GM21619 (cell line): ENCODE results near the gene CRTC3.

Source experiments
- ATAC-seq: cut with Tn5 transposase; IDR thresholded peaks from one replicate; pipeline ENCODE4 v1.9.1; 2021; ENCODE audit not compliant: unreplicated experiment

CRTC3 gene

GRCh38 chr15:90519688-90520087, 10.0 kb upstream of the CRTC3 start:
- no peak for ATAC-seq

DNA sequence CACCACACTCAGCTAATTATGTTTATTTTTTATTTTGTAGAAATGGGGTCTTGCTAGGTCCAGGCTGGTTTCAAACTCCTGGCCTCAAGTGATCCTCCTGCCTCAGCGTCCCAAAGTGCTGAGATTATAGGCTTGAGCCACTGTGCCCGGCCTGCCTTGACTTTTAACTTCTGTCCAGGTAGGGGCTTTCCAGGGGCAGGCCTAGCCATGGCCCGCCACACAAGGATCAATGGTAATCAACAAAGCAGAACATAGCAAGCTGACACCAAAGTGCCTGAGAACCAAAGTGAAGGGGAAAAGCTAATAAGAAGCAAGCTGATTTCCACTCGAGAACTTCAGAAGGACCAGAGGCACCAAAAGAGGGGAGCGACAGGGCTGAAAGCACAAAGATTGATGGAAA, 9.4 kb upstream of the CRTC3 start:
- no peak for ATAC-seq

DNA sequence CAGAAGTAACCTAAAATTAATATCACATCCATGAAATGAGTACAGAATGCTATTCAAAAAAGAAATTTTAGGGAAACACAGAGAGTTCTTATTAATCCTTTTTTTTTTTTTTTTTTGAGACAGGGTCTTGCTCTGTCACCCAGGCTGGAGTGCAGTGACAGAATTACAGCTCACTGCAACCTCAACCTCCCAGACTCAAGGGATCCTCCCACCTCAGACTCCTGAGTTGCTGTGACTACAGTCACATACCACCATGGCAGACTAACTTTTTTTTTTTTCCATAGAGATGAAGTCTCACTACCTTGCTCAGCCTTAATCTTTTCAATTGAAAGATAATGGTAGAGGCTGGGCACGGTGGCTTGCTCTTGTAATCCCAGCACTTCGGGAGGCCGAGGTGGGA, 6.3 kb upstream of the CRTC3 start:
- ATAC-seq, result no peak

- peak; percentile 82 for ATAC-seq
Observed at GRCh38 chr15:90524018-90524803, 5.5 kb upstream of the CRTC3 start.

DNA sequence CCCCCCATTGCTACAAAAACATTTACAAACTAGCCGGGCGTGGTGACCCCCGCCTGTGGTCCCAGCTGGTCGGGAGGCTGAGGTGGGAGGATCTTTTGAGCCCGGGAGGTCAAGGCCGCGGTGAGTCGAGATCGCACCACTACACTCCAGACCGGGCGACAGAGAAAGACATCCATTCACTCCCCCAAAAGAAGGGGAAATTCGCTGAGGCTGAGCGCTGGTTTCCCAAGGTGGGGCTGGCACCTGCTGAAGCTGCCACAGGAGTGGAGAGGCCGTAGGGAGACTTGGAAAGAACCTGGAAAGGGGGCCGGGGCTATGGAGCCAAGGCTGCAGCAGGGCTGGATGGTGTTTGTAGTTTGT, 732 bp upstream of the CRTC3 start:
- no peak for ATAC-seq

GRCh38 chr15:90530250-90531051, 728 bp downstream of the CRTC3 start:
- peak; percentile 50 for ATAC-seq

DNA sequence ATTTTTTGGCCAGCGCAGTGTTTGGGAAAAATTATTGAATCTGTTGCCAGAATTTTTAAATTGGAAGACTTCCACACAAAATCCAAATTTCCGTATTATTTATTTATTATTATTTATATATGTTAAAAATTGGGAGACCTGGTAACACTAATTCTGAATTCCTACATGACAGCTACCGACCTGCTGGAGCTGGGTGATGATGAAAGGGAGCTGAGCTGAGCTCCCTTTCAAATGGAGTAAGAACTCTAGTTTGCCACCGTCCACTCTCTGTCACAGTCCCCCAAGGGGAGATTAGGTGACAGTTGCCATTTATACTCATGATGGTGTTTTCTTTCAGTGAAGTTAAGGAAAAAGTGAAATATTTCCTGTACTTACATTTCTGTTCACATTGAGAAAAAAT, 1.4 kb downstream of the CRTC3 start:
- no peak for ATAC-seq

- ATAC-seq, result no peak
Observed at GRCh38 chr15:90535254-90535653, 5.5 kb downstream of the CRTC3 start.

DNA sequence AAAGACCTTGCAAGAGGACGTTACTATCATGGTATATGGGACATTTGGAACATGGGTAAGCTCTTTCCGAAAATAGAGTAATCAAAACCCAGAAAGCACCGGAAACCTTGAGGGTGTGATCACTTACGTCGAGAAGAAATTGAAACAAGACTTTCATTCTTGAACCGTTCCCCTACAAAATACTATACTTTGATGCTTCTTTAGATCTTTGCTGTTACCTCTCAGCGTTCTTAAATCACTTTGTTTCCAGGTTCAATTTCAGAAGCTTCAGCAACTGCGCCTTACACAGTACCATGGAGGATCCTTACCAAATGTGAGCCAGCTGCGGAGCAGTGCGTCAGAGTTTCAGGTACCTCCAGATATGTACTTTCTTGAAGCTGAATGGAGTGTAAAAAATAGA, 10.1 kb downstream of the CRTC3 start:
- no peak for ATAC-seq

- no peak for ATAC-seq
Observed at GRCh38 chr15:90540768-90541167, 11.0 kb downstream of the CRTC3 start.

DNA sequence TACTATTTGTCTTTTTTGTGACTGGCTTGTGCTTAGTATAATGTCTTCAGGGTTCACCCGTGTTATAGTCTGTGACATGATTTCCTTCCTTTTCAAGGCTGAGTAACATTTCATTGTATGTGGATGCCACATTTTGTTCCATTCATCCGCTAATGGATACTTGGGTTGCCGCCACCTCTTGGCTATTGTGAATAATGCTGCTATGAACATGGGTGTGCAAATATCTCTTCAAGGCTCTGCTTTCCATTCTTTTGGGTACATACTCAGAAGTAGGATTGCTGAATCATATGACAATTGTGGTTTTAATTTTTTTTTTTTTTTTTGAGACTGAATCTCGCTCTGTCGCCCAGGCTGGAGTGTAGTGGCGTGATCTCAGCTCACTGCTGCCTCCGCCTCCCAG, 15.4 kb downstream of the CRTC3 start:
- no peak for ATAC-seq

DNA sequence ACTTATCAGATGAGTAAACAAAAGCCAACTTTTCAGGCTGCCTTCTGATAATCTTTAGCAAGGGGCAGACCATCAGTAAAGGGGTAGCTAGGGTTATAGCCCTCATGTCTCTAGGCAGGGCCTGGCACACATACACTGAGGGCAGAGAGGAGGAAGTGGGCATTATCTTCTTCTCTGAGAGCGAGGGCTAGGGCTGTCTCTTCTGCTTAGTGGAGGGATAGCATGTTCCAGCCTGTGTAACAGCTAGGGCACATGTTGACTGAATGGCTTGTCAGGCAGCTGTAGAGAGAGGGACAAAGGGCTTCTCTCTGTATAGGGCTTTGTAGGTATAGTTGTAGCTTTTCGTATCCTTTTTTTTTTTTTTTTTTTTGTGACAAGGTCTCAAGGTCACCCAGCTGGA, 17.8 kb downstream of the CRTC3 start:
- no peak for ATAC-seq

DNA sequence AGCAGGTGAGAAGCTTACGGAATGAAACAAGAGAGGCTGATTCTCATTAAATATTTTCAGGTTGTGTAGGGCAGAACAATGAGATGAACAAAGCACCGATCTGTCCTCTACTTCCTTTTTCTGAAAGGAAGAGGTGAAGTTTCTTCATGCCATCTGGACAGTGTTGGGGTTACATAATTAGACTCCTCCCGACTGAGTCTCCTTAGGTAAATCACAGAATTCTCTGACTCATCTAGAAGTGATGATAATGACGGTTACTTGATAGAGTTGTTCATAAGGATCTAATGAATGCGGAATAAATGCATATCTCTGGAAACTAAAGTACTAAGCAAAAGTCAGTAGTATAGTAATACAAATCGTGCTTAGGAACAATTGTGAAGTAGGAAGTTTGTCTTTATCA, 21.2 kb downstream of the CRTC3 start:
- no peak for ATAC-seq

- ATAC-seq, result no peak
Observed at GRCh38 chr15:90552162-90552928, 22.6 kb downstream of the CRTC3 start.

- no peak for ATAC-seq
Observed at GRCh38 chr15:90552929-90553211, 23.1 kb downstream of the CRTC3 start.

DNA sequence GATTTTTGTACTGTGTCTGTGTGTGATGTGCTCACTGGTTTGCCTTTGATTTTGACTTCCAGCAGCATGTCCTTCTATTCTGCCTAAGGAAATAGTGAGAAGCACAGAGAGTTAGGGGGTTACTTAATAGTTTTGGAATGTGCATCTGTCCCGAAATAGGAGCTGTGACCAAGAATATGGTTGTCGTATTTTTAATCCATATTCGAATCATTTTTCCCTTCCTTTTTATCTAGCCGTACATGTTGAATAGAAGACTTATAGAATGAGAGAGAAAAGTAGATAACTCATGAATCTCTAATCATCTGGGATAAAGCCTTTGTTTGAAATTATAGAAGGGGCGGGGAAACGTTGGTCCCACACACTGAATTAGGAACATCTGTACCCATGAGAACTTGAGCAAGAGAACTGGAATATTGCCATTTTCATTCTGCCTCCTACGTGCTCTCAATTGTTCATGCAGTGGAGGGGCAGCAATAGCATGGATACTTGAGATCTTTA, 23.6 kb downstream of the CRTC3 start:
- ATAC-seq, result no peak

DNA sequence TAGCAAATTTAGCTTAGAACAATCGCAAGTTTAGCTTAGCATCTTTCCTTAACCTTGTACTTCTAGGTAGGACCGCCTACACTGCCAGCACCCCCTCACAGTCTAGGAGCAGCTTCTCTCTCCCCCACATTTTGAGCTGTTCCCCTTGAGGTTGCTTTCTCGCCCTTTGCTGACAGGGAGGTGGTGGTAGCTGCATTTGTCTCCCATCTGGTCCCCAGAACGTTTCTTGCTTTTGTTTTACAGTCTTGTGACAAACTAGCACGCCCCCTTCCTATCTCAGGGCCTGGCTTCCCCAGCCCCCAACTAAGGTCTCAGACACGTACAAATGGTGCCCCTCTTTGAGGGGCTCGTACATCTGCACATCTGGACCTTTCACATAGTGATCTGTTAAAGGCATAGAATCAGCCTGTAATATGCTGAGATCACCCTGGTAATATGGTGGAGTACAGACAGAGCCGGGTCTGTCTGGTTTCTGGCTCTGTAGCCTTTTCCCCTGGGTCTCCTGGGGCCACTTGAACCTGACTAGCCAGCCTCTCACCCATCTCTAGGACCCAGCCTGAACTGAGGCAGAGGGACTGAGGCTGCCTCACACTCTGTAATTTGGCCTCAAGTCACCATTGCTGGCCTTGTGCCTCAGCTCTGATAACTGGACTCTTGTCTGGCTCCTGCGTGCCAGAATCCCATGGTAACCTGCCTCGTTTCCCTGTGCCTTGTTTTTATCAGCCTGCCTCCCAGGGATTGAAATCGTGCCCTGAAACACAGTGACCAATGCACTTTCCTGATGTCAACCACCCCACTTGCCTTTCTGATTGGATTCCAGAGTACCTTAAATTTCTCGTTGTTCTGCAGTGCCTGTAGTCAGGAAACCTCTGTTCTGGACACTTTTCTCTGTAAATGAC, 27.7 kb downstream of the CRTC3 start:
- no peak for ATAC-seq

DNA sequence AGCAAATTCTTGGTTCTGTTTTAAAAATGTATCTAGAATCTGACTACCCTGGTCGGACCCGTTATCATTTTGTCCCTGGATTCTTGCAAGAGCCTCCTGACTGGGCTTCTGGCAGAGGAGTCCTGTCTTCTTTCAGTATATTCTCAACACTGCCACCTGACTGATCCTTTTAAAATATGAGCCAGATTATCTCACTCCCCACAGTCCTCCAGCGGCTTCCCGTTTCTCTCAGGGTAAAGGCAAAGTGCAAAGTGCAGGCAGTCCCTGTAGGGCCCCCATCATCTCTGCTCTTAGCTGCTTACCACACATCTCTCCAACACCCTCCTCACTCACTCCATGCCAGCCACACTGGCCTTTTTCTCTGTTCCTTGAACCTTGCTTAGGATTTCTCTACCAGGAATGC, 28.4 kb downstream of the CRTC3 start:
- ATAC-seq, result no peak

DNA sequence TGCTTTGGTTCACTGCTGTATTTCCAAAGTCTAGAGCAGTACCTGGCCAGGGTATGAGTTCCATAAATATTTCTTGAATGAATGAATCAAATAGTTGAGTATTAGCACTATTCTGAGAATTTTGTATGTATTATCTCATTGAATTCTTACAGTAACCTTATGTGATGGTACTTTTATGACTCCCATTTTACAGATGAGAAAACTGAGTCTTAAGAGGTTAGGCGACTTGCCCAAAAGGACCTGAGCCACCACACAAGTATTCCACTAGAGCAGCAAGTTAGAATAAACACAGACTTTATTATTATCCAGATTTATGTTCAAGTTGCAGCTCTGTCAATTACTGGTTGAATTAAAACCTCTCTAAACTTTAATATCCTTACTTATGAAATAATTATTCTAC, 29.4 kb downstream of the CRTC3 start:
- ATAC-seq, result no peak

GRCh38 chr15:90560229-90560776, 30.6 kb downstream of the CRTC3 start:
- no peak for ATAC-seq
